ENCODE measurements around the gene DEPP1. TPM values are rescaled to one million over a fixed set of nuclear protein-coding genes. Genes with fewer than 3 reads are reported as not detected.

The DEPP1 gene
- total and polyA plus RNA-seq, 10 of the 15 experiments (the other 5 are each of a cell fraction or from before 2014, with no cell fraction given), result 1.7 to 12.1 (median 7.3) TPM

- no peak for ATAC-seq
- H3K9ac ChIP-seq (ENCODE audit: control insufficient read depth, insufficient read depth, low read length), result peak overlapping the region; percentile 71
- no peak for TF ChIP-seq ATF3 (IDR thresholded peaks at IDR 0.05; ENCODE audit: borderline replicate concordance, extremely low read depth, low read depth, low read length)
- no peak for TF ChIP-seq WRNIP1 (IDR thresholded peaks at IDR 0.05; ENCODE audit: borderline replicate concordance, low read depth, low read length)
- TF ChIP-seq RELA (IDR thresholded peaks at IDR 0.05; ENCODE audit: borderline replicate concordance, partially characterized antibody), result no peak
- TF ChIP-seq HDAC6 (IDR thresholded peaks at IDR 0.05; ENCODE audit: unreplicated experiment), result no peak
- no peak for TF ChIP-seq MYC (IDR thresholded peaks at IDR 0.05; ENCODE audit: insufficient read depth, insufficient read length, insufficient replicate concordance, low read length, severe bottlenecking)
- no peak for TF ChIP-seq E2F4 (IDR thresholded peaks at IDR 0.05; ENCODE audit: low read depth, low read length)
- TF ChIP-seq SPI1 (IDR thresholded peaks at IDR 0.05; ENCODE audit: borderline replicate concordance, insufficient read depth, low read depth, low read length), result no peak
- peak; percentile 17 for TF ChIP-seq MEF2B (IDR thresholded peaks at IDR 0.05; ENCODE audit: partially characterized antibody, poor library complexity, severe bottlenecking)
- no peak for TF ChIP-seq EZH2 (IDR thresholded peaks at IDR 0.05; ENCODE audit: borderline replicate concordance, control insufficient read depth, low read depth, low read length)
- no peak for TF ChIP-seq POLR2AphosphoS2 (IDR thresholded peaks at IDR 0.05; ENCODE audit: low read depth, low read length)
- TF ChIP-seq GABPA (IDR thresholded peaks at IDR 0.05; ENCODE audit: low read depth), result no peak
- no peak for TF ChIP-seq HDGF (IDR thresholded peaks at IDR 0.05)
- TF ChIP-seq ZBTB40 (IDR thresholded peaks at IDR 0.05; ENCODE audit: borderline replicate concordance), result peak; percentile 61; the same call in 1 of the 2 replicates
- TF ChIP-seq CBX5 (IDR thresholded peaks at IDR 0.05; ENCODE audit: low read depth), result peak; percentile 66; the same call in 1 of the 2 replicates
- no peak for TF ChIP-seq ZZZ3 (IDR thresholded peaks at IDR 0.05; ENCODE audit: control insufficient read depth, insufficient read length, low read depth)
- TF ChIP-seq CREM (IDR thresholded peaks at IDR 0.05; ENCODE audit: low read depth), result no peak
Measured at GRCh38 chr10:45000138-45000751, 21.6 kb upstream of the DEPP1 start.

More at GRCh38 chr10:45000138-45000751, 21.6 kb upstream of the DEPP1 start:
- H2AFZ ChIP-seq (ENCODE audit: control insufficient read depth, low read depth, low read length), result peak overlapping the region; percentile 95
- no peak for FAIRE-seq
- ChIA-PET SMC1A (ENCODE audit: uncharacterized antibody, unreplicated experiment) (interaction anchor here (0.9 to 6.6 kb wide), 3 partner anchors 21 to 66 kb away, joined by 5 to 48 read pairs (median 34); partner anchors contain the start of gene DEPP1), CTCF (interaction anchor here (0.6 to 5.4 kb wide), 8 partner anchors 8 to 635 kb away, joined by 3 to 30 read pairs (median 4); no protein-coding TSS in a partner anchor), POLR2A (interaction anchor here (0.9 to 1.3 kb wide), 3 partner anchors 20 to 33 kb away, joined by 3 read pairs; no protein-coding TSS in a partner anchor), RAD21 (ENCODE audit: unreplicated experiment) (interaction anchor here (0.7 to 4.8 kb wide), 4 partner anchors 34 to 67 kb away, joined by 3 to 24 read pairs (median 4); no protein-coding TSS in a partner anchor)
- H3K4me3 ChIP-seq, result peak overlapping the region; percentile 38; the same call in 1 of the 2 replicates
- WGBS (ENCODE audit: insufficient coverage, insufficient replicate concordance, low lambda C conversion rate, missing lambda C conversion rate), result 20% methylated on average over 12 of the region's 12 CpGs
- H4K20me1 ChIP-seq (ENCODE audit: control insufficient read depth, insufficient read depth), result no peaks in the 10 kb centered on the region
- TSS peak; percentile 95 for BruUV-seq (replicated peaks)
- 0 out of 4 replicates have a peak, but pooled peaks cover 0 to 3% of the 10 kb centered on the region in 2 experiments for H3K36me3 ChIP-seq (ENCODE audit: control insufficient read depth in 2 of 2, insufficient read depth in 2 of 2, low read length in 1 of 2)
- intact Hi-C loops (cut with micrococcal nuclease; ENCODE audit: unreplicated experiment) (loop anchor here (2.0 to 10.0 kb wide), 3 partner anchors 67 to 955 kb away; partner anchors contain the start of gene ZFAND4), in situ Hi-C loops (cut with MboI) (loop anchor here (10.0 kb wide), 1 partner anchor 1025 kb away; no protein-coding TSS in a partner anchor)
- H3K79me2 ChIP-seq (ENCODE audit: control insufficient read depth, insufficient read depth, low read length), result peaks cover 11% of the 10 kb centered on the region
- H3K27me3 ChIP-seq (replicated peaks in 1 of 2; ENCODE audit: control insufficient read depth in 2 of 2, insufficient read depth in 2 of 2, low read length in 1 of 2), result no peaks in the 10 kb centered on the region
- H3K27ac ChIP-seq (ENCODE audit: control insufficient read depth, insufficient read depth), result peak overlapping the region; percentile 74
- H3K4me2 ChIP-seq (ENCODE audit: control insufficient read depth, insufficient read depth), result peak overlapping the region; percentile 72
- peaks cover 10% of the 10 kb centered on the region for H3K4me1 ChIP-seq (ENCODE audit: control insufficient read depth, insufficient read depth, low read length)
- H3K9me3 ChIP-seq (replicated peaks; ENCODE audit: control insufficient read depth, insufficient read depth, low read length), result peaks cover 4% of the 10 kb centered on the region
- no peak for DNase-seq (ENCODE audit: low read depth, low spot score)
